Neural cell (in vitro differentiated cells): ENCODE results near the gene SNX7. TPM values are rescaled to one million over a fixed set of nuclear protein-coding genes. Genes with fewer than 3 reads are reported as not detected.
A peak's percentile ranks its signal among the peaks of the same experiment; 100 is the strongest.

Experiments used
- H2AFZ ChIP-seq: fragments of 200-600, 300-800 bp; sonication (generic), shearing (Covaris generic); 2 replicates; pipeline ENCODE4 v1.6.0; 2014; ENCODE audit warnings: low read depth, mild to moderate bottlenecking, antibody characterized with exemption, low read length, moderate library complexity
- H3F3A ChIP-seq: fragments of 200-600 bp; shearing (Covaris generic); 2 replicates; pipeline ENCODE4 v1.6.1; 2016; ENCODE audit warnings: mild to moderate bottlenecking, moderate library complexity, mixed read lengths, antibody characterized with exemption, low read length; ENCODE audit not compliant: insufficient read depth, poor library complexity, severe bottlenecking
- H3K27ac ChIP-seq: fragments of 200-600, 300-800 bp; sonication (generic), shearing (Covaris generic); 2 replicates; pipeline ENCODE4 v1.5.1; 2014; ENCODE audit warnings: mild to moderate bottlenecking, low read length, moderate library complexity
- H3K27me3 ChIP-seq: fragments of 300-800, 200-600 bp; sonication (generic), shearing (Covaris generic); 2 replicates; pipeline ENCODE4 v1.6.0; 2014; ENCODE audit warnings: mild to moderate bottlenecking, low read depth, low read length, moderate library complexity; ENCODE audit not compliant: insufficient read depth
- H3K36me3 ChIP-seq: fragments of 300-800, 200-600 bp; sonication (generic), shearing (Covaris generic); 2 replicates; pipeline ENCODE4 v1.5.1; 2014; ENCODE audit warnings: mild to moderate bottlenecking, antibody characterized with exemption, low read length, moderate library complexity; ENCODE audit not compliant: insufficient read depth
- H3K4me2 ChIP-seq: fragments of 300-800, 200-600 bp; sonication (generic), shearing (Covaris generic); 2 replicates; pipeline ENCODE4 v1.6.0; 2014; ENCODE audit warnings: mild to moderate bottlenecking, low read length
- H3K4me3 ChIP-seq: fragments of 300-800, 200-600 bp; sonication (generic), shearing (Covaris generic); 2 replicates; pipeline ENCODE4 v1.5.1; 2014; ENCODE audit warnings: mild to moderate bottlenecking, low read length, moderate library complexity
- H3K79me2 ChIP-seq: fragments of 200-600 bp; shearing (Covaris generic); replicated peaks from 2 replicates; pipeline ENCODE4 v1.6.0; 2014; ENCODE audit warnings: mild to moderate bottlenecking, low read length, moderate library complexity; ENCODE audit not compliant: insufficient read depth
- H3K9ac ChIP-seq: fragments of 300-800, 200-600 bp; sonication (generic), shearing (Covaris generic); 2 replicates; pipeline ENCODE4 v1.6.1; 2016; ENCODE audit warnings: mild to moderate bottlenecking, low read length, mixed read lengths
- H3K9me2 ChIP-seq: fragments of 200-600 bp; shearing (Covaris generic); 2 replicates; pipeline ENCODE4 v1.6.1; 2016; ENCODE audit warnings: mild to moderate bottlenecking, low read length, mixed read lengths; ENCODE audit not compliant: insufficient read depth
- H3K9me3 ChIP-seq: fragments of 200-600, 300-800 bp; sonication (generic), shearing (Covaris generic); 2 replicates; pipeline ENCODE4 v1.6.1; 2016; ENCODE audit warnings: mild to moderate bottlenecking, mixed run types, low read length, moderate library complexity, mixed read lengths
- H4K20me1 ChIP-seq: fragments of 200-600 bp; shearing (Covaris generic); 2 replicates; pipeline ENCODE4 v1.6.1; 2016; ENCODE audit warnings: mild to moderate bottlenecking, mixed run types; ENCODE audit not compliant: insufficient read depth
- EP300 ChIP-seq: fragments of 450-650 bp; conservative IDR thresholded peaks from 2 replicates; pipeline ENCODE4 v1.6.1; 2014; ENCODE audit warnings: antibody characterized with exemption, mild to moderate bottlenecking, moderate library complexity; ENCODE audit not compliant: poor library complexity, severe bottlenecking
- EZH2 ChIP-seq: fragments of 200-600, 300-800 bp; shearing (Covaris generic), sonication (generic); IDR thresholded peaks from 2 replicates; pipeline ENCODE4 v1.6.1; 2014; ENCODE audit warnings: antibody characterized with exemption, low read length, borderline replicate concordance, mild to moderate bottlenecking; ENCODE audit not compliant: insufficient read depth, poor library complexity, severe bottlenecking
- MXI1 ChIP-seq: fragments of 450-650 bp; conservative IDR thresholded peaks from 2 replicates; pipeline ENCODE4 v1.6.1; 2014; ENCODE audit warnings: antibody characterized with exemption, mild to moderate bottlenecking; ENCODE audit not compliant: poor library complexity, severe bottlenecking
- POLR2AphosphoS5 ChIP-seq: IDR thresholded peaks from 2 replicates; pipeline ENCODE4 v1.6.1; 2012
- RAD21 ChIP-seq: fragments of 450-650 bp; conservative IDR thresholded peaks from 2 replicates; pipeline ENCODE4 v1.6.1; 2014; ENCODE audit warnings: antibody characterized with exemption, mild to moderate bottlenecking, moderate library complexity
- REST ChIP-seq: IDR thresholded peaks from 2 replicates; pipeline ENCODE4 v1.6.1; 2012; ENCODE audit warnings: borderline replicate concordance
- SMC3 ChIP-seq: fragments of 450-650 bp; conservative IDR thresholded peaks from 2 replicates; pipeline ENCODE4 v1.6.1; 2014; ENCODE audit warnings: antibody characterized with exemption, mild to moderate bottlenecking, moderate library complexity; ENCODE audit not compliant: poor library complexity
- TAF1 ChIP-seq: IDR thresholded peaks from 2 replicates; pipeline ENCODE4 v1.6.1; 2012; ENCODE audit warnings: low read depth
- polyA plus RNA-seq: library from polyadenylated mRNA; depleted of rRNA; stranded (reverse); fragments of >200 nt; gene quantifications from 2 replicates; pipeline ENCODE4 v1.2.3, GENCODE V29; 2014
- TF ChIP-seq, protein P1 (sequence below): fragments of 450-650 bp; IDR thresholded peaks from 2 replicates; pipeline ENCODE4 v1.5.1; 2014; ENCODE audit warnings: antibody characterized with exemption, mild to moderate bottlenecking, moderate library complexity; ENCODE audit not compliant: poor library complexity, severe bottlenecking

Gene SNX7
- polyA plus RNA-seq, 1 donor from 2014 or later, result 7.5 TPM

DNA sequence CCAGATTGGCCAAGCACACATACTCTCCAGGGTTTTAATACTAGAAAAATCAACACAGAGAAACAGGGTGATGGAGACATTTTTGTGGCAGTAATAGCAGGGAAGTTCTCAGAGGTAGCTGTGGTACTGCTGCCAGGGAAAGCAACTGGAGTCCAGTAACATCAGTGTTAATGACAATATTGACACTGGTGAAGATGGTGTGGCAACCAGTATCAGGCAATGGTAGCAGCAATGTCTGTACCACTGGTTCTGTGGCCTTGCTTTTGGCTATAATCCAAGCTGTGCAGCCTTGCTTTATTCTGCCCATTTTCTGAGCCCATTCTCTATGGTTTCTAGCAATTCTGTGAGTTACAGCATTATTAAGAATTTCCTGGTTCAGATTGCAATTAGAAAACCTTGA is 1.6 kb upstream of the SNX7 start:
- H2AFZ ChIP-seq, result no peak overlapping the region
- no peak overlapping the region for H3K9ac ChIP-seq
- no peak overlapping the region for H3K27ac ChIP-seq
- H3K4me2 ChIP-seq, result no peak overlapping the region
- H3K9me2 ChIP-seq, result no peaks in the 10 kb centered on the region
- H3K9me3 ChIP-seq, result no peaks in the 10 kb centered on the region
- H3K79me2 ChIP-seq, result no peaks in the 10 kb centered on the region
- TF ChIP-seq REST, result no peak
- TF ChIP-seq MXI1, result no peak
- no peak for TF ChIP-seq POLR2AphosphoS5
- TF ChIP-seq EP300, result no peak
- no peak for TF ChIP-seq RAD21
- no peak for TF ChIP-seq SMC3
- TF ChIP-seq, protein P1, sequence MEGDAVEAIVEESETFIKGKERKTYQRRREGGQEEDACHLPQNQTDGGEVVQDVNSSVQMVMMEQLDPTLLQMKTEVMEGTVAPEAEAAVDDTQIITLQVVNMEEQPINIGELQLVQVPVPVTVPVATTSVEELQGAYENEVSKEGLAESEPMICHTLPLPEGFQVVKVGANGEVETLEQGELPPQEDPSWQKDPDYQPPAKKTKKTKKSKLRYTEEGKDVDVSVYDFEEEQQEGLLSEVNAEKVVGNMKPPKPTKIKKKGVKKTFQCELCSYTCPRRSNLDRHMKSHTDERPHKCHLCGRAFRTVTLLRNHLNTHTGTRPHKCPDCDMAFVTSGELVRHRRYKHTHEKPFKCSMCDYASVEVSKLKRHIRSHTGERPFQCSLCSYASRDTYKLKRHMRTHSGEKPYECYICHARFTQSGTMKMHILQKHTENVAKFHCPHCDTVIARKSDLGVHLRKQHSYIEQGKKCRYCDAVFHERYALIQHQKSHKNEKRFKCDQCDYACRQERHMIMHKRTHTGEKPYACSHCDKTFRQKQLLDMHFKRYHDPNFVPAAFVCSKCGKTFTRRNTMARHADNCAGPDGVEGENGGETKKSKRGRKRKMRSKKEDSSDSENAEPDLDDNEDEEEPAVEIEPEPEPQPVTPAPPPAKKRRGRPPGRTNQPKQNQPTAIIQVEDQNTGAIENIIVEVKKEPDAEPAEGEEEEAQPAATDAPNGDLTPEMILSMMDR, result no peak
- TF ChIP-seq TAF1, result no peak
- TF ChIP-seq EZH2, result no peak
- H4K20me1 ChIP-seq, result no peaks in the 10 kb centered on the region
- no peak overlapping the region for H3K4me3 ChIP-seq
- peaks cover 24% of the 10 kb centered on the region for H3K27me3 ChIP-seq
- no peaks in the 10 kb centered on the region for H3K36me3 ChIP-seq
- no peaks in the 10 kb centered on the region for H3F3A ChIP-seq

DNA sequence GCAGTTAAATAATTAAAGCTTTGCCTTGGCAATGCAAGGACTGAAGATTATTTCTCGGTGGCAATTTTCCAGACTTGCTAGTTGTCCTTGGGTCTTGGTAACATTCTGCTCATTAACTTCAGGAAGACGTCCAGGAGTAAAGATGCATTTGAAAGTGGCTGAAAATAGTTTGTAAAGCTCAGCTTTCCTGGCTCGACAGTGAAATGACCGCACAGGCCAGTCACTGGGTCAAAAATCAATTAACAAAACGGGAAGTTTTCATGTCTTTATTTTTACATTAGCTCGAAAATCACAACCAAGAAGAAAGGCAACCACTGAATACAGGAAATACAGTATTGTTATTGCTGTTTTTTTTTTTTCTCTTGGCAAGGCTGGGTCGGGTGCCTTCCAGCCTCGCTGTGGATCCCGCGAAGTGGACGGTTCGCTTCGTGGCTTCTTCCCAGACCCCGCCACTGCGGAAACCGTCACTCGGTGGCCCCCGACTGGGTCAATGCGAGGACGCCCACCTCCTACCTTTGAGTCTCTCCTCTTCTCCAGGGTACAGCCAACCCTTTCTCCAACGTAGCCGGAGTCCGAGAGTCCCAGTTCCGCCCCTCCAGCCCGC is 479 bp upstream of the SNX7 start:
- no peak overlapping the region for H3K27ac ChIP-seq
- H3K9me3 ChIP-seq, result no peaks in the 10 kb centered on the region
- H3K36me3 ChIP-seq, result no peaks in the 10 kb centered on the region
- H3F3A ChIP-seq, result no peaks in the 10 kb centered on the region
- no peaks in the 10 kb centered on the region for H3K9me2 ChIP-seq
- no peak overlapping the region for H3K4me2 ChIP-seq
- no peaks in the 10 kb centered on the region for H3K79me2 ChIP-seq
- peak overlapping the region; percentile 40 for H3K9ac ChIP-seq
- TF ChIP-seq TAF1 (no peak), EZH2 (no peak), RAD21 (no peak), SMC3 (no peak), MXI1 (no peak), REST (no peak), POLR2AphosphoS5 (no peak)
- TF ChIP-seq, protein P1, result no peak
- H3K4me3 ChIP-seq, result peak overlapping the region; percentile 87
- H2AFZ ChIP-seq, result no peak overlapping the region
- H3K27me3 ChIP-seq, result peaks cover 24% of the 10 kb centered on the region
- H4K20me1 ChIP-seq, result no peaks in the 10 kb centered on the region
